Epithelial cell of esophagus (primary cell): ENCODE data around the gene MS4A8.

Source experiments
- DNase-seq: peaks from one replicate; pipeline ENCODE4 v3.0.0; 2010; ENCODE audit warnings: low read depth
- H3K4me3 ChIP-seq: 2 replicates; pipeline ENCODE4 v1.5.1; 2011; ENCODE audit warnings: mild to moderate bottlenecking, low read length, control low read depth
- TF ChIP-seq, protein P1 (sequence below): IDR thresholded peaks from 2 replicates; pipeline ENCODE4 v1.5.1; 2011; ENCODE audit warnings: low read depth, mild to moderate bottlenecking, low read length, control low read depth, inconsistent platforms; ENCODE audit not compliant: insufficient read depth; ENCODE audit errors: missing control alignments

Gene MS4A8

DNA sequence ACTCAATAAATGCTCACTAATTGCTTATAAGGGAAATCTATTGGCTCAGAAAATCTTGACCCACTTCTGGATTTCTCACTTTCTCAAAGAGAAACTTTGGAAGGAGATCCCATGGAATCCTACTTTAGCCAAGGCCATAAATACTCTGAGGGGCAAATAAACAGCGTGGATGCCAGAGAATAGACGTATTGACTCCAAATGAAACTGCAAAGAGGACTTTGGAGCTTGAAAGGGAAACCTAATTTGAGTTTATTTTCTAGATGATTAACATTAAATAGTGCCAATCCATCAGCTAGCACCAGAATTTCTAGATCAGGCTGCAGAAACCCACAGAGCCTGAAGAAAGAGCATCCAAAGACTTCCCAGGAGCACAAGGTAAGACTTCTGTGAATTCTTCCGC is 25.0 kb downstream of the MS4A8 start, which contains the start of gene MS4A18:
Gene MS4A18, plus strand, starts transcription at position 301 of the 400 bp plus-strand sequence.
- no peak within 1 kb of the TSS for H3K4me3 ChIP-seq
- no peak for DNase-seq

GRCh38 chr11:60725592-60725991 is 26.2 kb downstream of the MS4A8 start:
- TF ChIP-seq, protein P1, sequence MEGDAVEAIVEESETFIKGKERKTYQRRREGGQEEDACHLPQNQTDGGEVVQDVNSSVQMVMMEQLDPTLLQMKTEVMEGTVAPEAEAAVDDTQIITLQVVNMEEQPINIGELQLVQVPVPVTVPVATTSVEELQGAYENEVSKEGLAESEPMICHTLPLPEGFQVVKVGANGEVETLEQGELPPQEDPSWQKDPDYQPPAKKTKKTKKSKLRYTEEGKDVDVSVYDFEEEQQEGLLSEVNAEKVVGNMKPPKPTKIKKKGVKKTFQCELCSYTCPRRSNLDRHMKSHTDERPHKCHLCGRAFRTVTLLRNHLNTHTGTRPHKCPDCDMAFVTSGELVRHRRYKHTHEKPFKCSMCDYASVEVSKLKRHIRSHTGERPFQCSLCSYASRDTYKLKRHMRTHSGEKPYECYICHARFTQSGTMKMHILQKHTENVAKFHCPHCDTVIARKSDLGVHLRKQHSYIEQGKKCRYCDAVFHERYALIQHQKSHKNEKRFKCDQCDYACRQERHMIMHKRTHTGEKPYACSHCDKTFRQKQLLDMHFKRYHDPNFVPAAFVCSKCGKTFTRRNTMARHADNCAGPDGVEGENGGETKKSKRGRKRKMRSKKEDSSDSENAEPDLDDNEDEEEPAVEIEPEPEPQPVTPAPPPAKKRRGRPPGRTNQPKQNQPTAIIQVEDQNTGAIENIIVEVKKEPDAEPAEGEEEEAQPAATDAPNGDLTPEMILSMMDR: no peak
- H3K4me3 ChIP-seq: no peak overlapping the region
- no peak for DNase-seq

More for the DNA sequence above, 25.0 kb downstream of the MS4A8 start, which contains the start of gene MS4A18:
- TF ChIP-seq, protein P1: no peak

GRCh38 chr11:60731586-60731985 is 32.2 kb downstream of the MS4A8 start:
- DNase-seq: no peak
- TF ChIP-seq, protein P1: no peak
- no peak overlapping the region for H3K4me3 ChIP-seq

GRCh38 chr11:60734279-60734678 is 34.9 kb downstream of the MS4A8 start:
- TF ChIP-seq, protein P1: no peak
- H3K4me3 ChIP-seq: no peak overlapping the region
- no peak for DNase-seq

DNA sequence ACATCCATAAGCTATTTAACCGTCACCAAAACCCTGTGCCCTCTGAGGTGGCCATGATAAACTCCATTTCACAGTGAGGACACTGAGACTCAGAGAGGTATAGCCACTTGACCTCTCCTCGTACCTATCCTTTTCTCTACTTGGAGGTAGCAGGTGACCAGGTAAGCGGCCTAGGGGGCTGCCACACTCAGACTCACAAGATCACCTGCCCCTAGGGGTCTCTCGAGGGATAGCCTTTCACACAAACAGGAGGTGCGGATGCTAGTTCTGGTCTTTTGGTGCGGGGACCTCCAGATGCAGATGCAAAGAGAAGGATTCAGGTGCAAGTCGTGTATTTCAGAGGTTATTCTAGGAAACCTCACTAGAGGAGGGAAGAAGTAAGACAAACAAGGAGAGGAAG is 39.7 kb downstream of the MS4A8 start:
- TF ChIP-seq, protein P1: no peak
- no peak overlapping the region for H3K4me3 ChIP-seq
- DNase-seq: no peak

- TF ChIP-seq, protein P1: no peak
- H3K4me3 ChIP-seq: no peak overlapping the region
- DNase-seq: no peak
Observed at GRCh38 chr11:60740573-60740972, 41.2 kb downstream of the MS4A8 start.

DNA sequence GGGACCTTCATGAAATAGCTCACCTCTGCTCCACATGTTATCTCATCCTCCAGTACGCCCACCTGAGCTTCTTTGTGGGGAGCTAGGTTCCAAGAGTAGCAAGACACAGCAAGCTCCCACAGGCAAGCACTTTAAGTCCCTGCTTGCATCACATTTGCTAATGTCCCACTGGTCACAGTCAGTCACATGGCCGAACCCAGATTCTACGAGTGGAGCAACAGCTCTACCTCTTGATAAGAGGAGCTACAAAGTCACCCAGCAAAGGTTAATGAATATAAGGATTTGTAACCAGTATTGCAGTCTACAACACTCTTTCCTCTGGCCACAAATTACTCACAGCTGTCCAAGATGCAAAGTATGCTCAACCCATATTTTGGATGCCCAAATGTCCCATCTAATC is 42.0 kb downstream of the MS4A8 start:
- H3K4me3 ChIP-seq: no peak overlapping the region
- TF ChIP-seq, protein P1: no peak
- no peak for DNase-seq
